Ascending aorta (tissue), 2 donors: Measurements from ENCODE around the gene CCDC142. TPM values are rescaled to one million over a fixed set of nuclear protein-coding genes. Genes with fewer than 3 reads are reported as not detected.
A peak's percentile ranks its signal among the peaks of the same experiment; 100 is the strongest.

Experiments used
- DNase-seq, 2 donors: peaks; one replicate each; pipeline ENCODE4 v3.0.0-alpha.2; 2019; ENCODE audit warnings: low spot score in 2 of 2
- H3K27ac ChIP-seq, 2 donors: fragments of 200-600 bp; sonication (generic); one replicate each; pipeline ENCODE4 v1.5.1; 2016 to 2017; ENCODE audit warnings: mild to moderate bottlenecking in 1 of 2
- H3K27me3 ChIP-seq: fragments of 200-600 bp; sonication (generic); one replicate; pipeline ENCODE4 v1.5.1; 2017
- H3K36me3 ChIP-seq, 2 donors: fragments of 200-600 bp; sonication (generic); one replicate each; pipeline ENCODE4 v1.5.1; 2016
- H3K4me1 ChIP-seq, 2 donors: fragments of 200-600 bp; sonication (generic); one replicate each; pipeline ENCODE4 v1.5.1; 2016 to 2017; ENCODE audit warnings: mild to moderate bottlenecking in 1 of 2
- H3K4me3 ChIP-seq, 2 donors: fragments of 200-600 bp; sonication (generic); one replicate each; pipeline ENCODE4 v1.5.1; 2016 to 2017; ENCODE audit warnings: mild to moderate bottlenecking in 1 of 2
- H3K9me3 ChIP-seq, 2 donors: fragments of 200-600 bp; sonication (generic); one replicate each; pipeline ENCODE4 v1.5.1; 2016
- intact Hi-C: fragments of 100-400 bp; cut with DNase I; formaldehyde crosslinking; loops from one replicate; pipeline ENCODE4 v1.15.1; 2023
- total RNA-seq: library from RNA; depleted of rRNA; stranded (reverse); fragments of >200 nt; gene quantifications from one replicate; pipeline ENCODE4 v1.1.0, GENCODE V29; 2016
- TF ChIP-seq, protein P1 (sequence below), 3 experiments: fragments of 200-600 bp in 2 of 3; fragments of 450-650 bp in 1 of 3; sonication (generic) in 2 of 3; IDR thresholded peaks; one replicate each; pipeline ENCODE4 v1.5.1; 2016 to 2019; ENCODE audit warnings: antibody characterized with exemption in 3 of 3, mild to moderate bottlenecking in 1 of 3, moderate library complexity in 1 of 3

CCDC142 gene
- total RNA-seq, 1 donor from 2014 or later, result 16.5 TPM

DNA sequence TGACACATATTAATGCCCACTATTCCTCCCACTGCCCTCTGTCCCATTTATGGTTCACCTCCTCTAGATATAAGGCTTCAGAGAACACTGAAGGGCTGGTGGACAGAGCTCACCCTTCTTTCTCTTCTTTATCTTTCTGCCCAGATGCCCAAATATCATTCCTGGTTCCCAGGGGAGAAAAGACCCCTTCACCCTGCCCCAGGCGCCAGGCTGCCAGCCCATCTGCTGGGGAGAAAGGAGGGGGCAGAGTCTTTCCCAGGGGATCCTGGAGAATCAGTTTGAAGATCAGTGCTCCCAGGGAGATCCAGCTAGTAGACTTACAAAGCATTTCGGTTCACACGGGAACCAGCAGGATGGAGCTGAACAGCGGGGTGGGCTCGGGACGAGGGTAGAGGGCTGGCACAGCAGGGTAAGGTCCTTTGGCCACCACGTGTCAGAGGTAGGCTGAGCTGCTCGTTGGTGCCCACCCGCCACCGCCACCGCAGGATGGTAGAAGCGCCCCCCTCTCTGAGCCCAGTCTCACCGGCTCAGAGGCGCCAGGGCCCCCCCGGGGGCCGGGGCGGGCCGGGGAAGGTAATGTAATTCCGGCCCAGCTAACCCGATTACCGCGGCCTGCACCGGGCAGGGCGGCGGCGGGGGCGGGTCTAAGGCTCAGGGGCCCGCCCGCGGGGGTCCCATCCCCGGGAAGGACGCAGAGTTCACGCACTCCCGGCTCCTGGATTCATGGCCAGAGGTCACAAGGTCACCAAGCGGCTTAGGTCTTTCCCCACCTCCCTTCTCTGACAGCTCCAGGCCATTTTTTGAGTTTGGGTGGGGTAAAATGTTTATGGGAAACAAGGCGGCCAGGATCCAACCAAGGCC is 30.2 kb upstream of the CCDC142 start:
- DNase-seq, result no peak
- H3K4me1 ChIP-seq, result peaks cover 18 to 19% of the 10 kb centered on the region in 2 donors
- peaks cover 39% of the 10 kb centered on the region for H3K27me3 ChIP-seq
- TF ChIP-seq, protein P1, sequence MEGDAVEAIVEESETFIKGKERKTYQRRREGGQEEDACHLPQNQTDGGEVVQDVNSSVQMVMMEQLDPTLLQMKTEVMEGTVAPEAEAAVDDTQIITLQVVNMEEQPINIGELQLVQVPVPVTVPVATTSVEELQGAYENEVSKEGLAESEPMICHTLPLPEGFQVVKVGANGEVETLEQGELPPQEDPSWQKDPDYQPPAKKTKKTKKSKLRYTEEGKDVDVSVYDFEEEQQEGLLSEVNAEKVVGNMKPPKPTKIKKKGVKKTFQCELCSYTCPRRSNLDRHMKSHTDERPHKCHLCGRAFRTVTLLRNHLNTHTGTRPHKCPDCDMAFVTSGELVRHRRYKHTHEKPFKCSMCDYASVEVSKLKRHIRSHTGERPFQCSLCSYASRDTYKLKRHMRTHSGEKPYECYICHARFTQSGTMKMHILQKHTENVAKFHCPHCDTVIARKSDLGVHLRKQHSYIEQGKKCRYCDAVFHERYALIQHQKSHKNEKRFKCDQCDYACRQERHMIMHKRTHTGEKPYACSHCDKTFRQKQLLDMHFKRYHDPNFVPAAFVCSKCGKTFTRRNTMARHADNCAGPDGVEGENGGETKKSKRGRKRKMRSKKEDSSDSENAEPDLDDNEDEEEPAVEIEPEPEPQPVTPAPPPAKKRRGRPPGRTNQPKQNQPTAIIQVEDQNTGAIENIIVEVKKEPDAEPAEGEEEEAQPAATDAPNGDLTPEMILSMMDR (IDR thresholded peaks at IDR 0.05), result no peak
- no peak overlapping the region for H3K27ac ChIP-seq
- intact Hi-C loops, result no loop called here
- no peaks in the 10 kb centered on the region for H3K36me3 ChIP-seq
- H3K9me3 ChIP-seq, result no peaks in the 10 kb centered on the region
- H3K4me3 ChIP-seq, result no peak overlapping the region

DNA sequence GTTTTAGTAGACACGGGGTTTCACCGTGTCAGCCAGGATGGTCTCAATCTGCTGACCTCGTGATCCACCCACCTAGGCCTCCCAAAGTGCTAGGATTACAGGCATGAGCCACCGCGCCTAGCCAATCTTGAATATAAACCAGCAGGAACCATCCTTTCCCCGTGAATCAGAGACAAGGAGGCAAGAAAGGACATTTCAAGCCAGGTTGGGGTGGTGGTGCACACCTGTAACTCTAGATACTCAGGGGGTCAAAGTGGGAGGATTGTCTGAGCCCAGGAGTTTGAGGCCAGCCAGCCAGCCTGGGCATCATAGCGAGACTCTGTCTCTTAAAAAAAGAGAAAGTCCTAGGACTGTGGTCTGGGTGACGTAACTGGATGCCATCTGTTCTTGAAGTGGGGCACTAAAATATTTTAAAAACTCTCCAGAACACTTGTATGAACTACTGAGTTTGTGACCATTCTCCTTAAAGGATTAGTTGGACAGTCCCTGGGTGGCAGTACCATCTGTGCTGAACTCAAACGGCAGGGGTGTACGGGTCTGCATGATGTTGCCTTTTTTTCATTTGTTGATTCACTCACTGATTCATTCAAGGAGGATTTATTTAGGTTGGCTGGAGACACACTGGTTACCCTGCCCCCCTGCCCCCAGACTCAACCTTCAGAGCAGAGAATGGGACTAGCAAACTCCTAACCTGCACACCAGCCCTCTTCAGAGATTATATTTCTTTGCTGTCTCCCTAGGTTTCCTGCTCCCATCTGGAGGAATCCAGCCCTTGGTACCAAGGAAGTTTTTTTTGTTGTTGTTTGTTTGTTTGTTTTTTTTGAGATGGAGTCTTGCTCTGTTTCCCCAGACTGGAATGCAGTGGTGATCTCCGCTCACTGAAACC is 28.5 kb upstream of the CCDC142 start:
- peaks cover 36% of the 10 kb centered on the region for H3K27me3 ChIP-seq
- TF ChIP-seq, protein P1 (IDR thresholded peaks at IDR 0.05), result no peak
- no peaks in the 10 kb centered on the region for H3K9me3 ChIP-seq
- DNase-seq, result no peak
- no peak overlapping the region for H3K4me3 ChIP-seq
- no peaks in the 10 kb centered on the region for H3K36me3 ChIP-seq
- intact Hi-C loops, result no loop called here
- peaks cover 18 to 27% of the 10 kb centered on the region in 2 donors for H3K4me1 ChIP-seq
- H3K27ac ChIP-seq, result no peak overlapping the region

DNA sequence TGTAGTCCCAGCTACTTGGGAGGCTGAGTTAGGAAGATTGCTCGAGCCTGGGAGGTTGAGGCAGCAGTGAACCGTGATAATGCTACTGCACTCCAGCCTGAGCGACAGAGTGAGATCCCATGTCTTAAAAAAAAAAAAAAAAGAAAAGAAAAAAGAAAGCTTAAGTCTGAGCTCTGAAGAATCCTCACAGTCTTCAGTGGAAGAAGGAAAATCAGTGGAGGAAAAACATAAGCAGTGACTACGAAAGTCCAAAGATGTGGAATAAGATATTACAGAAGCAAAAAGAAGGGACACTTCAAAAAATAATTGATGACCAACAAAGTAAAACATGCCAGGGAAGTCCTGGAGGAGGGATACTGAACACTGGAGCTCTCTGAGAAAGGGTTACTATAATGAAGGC is 27.5 kb upstream of the CCDC142 start:
- H3K4me3 ChIP-seq, result no peak overlapping the region
- DNase-seq, result no peak
- peaks cover 8 to 27% of the 10 kb centered on the region in 2 donors for H3K4me1 ChIP-seq
- peaks cover 26% of the 10 kb centered on the region for H3K27me3 ChIP-seq
- no peaks in the 10 kb centered on the region for H3K9me3 ChIP-seq
- TF ChIP-seq, protein P1 (IDR thresholded peaks at IDR 0.05), result no peak
- H3K27ac ChIP-seq, result no peak overlapping the region
- intact Hi-C loops, result no loop called here
- peaks cover 2 to 8% of the 10 kb centered on the region in 2 donors for H3K36me3 ChIP-seq

DNA sequence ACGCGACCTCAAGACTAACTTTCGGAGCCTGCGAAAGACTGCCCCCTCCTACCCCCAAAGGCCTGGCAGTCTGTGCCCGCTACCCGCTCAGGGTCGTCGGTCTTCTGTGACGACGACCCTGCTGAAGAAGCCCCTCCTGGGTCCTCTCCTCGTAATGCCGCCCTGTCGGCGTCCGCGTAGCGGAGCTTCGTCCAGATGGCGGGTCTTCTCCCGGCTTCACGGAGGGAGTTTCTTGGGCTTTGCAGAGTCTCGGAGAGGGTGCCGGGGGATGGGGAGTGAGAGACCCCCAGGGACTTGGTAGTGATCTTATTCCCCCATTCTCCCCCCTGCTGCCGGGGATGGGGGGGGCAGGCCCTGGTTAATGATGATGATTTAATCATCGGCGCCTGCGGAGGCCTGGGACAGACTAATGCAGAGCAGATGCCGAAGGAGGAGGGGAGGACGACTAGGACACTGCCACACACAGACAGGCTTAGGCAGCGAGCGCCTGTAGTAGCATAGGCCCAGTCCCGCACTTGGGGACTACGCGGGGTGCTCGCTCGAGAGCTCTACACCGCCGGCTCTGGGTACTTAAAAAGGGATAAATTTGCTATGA is 25.2 kb upstream of the CCDC142 start:
- H3K4me3 ChIP-seq, result peak overlapping the region; percentile 76 to 78
- no peak for DNase-seq
- H3K36me3 ChIP-seq, result peaks cover 7 to 14% of the 10 kb centered on the region in 2 donors
- intact Hi-C loops, result loop anchor here (1.0 to 5.0 kb wide), 7 partner anchors 21 to 329 kb away; partner anchors contain the start of genes AUP1, DOK1, HTRA2 and INO80B
- TF ChIP-seq, protein P1 (IDR thresholded peaks at IDR 0.05), result no peak
- peaks cover 3% of the 10 kb centered on the region for H3K27me3 ChIP-seq
- no peaks in the 10 kb centered on the region for H3K9me3 ChIP-seq
- peaks cover 3 to 24% of the 10 kb centered on the region in 2 donors for H3K4me1 ChIP-seq
- H3K27ac ChIP-seq, result peak overlapping the region; percentile 99
